PC-3 (cell line): Measurements from ENCODE around the gene ASL.

ENCODE experiments used
- CTCF ChIP-seq: fragments of 300-600 bp; sonication (generic); conservative IDR thresholded peaks from 2 replicates; pipeline ENCODE4 v1.5.1; 2017; ENCODE audit warnings: antibody characterized with exemption, low read depth, mild to moderate bottlenecking, low read length
- EZH2 ChIP-seq: fragments of 300-600 bp; sonication (generic); IDR thresholded peaks from one replicate; pipeline ENCODE4 v1.6.1; 2017; ENCODE audit warnings: antibody characterized with exemption, mild to moderate bottlenecking, low read length; ENCODE audit not compliant: unreplicated experiment
- EZH2phosphoT487 ChIP-seq: fragments of 300-600 bp; sonication (generic); IDR thresholded peaks from 2 replicates; pipeline ENCODE4 v1.6.1; 2018; ENCODE audit warnings: mild to moderate bottlenecking, antibody characterized with exemption, low read length, borderline replicate concordance

GRCh38 chr7:66099551-66100407 lies 24.2 kb downstream of the ASL start:
- TF ChIP-seq EZH2phosphoT487 = no peak
- TF ChIP-seq CTCF = no peak
- TF ChIP-seq EZH2 = no peak
